Cardiac atrium fibroblast (primary cell): Measurements from ENCODE around the gene DOCK10. TPM values are rescaled to one million over a fixed set of nuclear protein-coding genes. Genes with fewer than 3 reads are reported as not detected.

Source experiments
- total RNA-seq: library from RNA; depleted of rRNA; stranded (reverse); fragments of >200 nt; gene quantifications from 2 replicates; pipeline ENCODE4 v1.2.3, GENCODE V29; 2015

The DOCK10 gene
- total RNA-seq: 2.4 and 4.2 TPM in 2 replicates

DNA sequence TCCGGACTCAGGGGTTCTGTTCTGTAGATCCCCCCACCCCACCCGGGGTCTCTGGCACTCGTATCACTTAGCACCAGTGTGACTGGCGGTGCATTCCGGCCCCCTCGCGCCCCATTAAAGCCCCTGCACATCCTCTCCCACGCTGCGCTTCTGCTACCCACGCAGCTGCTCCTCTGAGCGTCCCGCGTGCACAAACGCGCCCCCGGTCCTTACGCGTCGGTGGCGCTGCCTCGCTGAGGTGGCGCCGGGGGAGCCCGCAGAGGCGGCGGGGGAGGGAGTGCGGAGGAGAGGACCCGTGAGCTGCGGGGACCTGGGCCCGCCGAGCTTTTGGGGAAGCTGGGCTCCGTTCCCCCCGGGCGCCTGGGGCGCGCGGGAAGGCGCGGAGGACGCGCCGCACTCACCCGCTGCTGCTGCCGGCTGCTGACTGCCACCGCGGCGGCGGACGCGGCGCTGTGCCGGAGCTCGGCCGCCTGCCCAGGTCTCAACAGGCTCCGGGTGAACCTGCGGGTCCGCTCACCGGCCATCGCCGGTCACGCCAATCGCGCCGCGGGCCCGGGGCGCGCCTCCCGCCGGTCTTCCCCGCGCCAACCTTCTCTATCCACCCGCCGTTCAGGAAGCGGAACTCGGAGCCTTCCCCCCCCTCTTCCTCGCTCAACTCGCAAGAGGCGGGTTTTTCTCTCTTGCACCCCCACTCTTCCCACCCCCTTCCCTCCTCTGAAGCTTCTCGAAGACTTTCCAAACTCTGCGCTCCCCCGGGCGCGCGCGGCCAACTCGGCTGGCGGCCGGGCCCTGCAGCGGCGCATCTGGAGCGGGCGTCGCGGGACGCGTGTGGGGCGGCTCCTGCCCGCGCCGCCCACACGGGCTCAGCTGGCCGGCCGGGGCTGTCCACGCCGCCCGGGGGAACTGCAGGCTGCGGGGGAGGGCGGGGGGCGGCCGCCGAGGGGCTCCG, at the start of gene DOCK10:
Gene DOCK10, minus strand, starts transcription at position 618 of the 949 bp plus-strand sequence. Its CDS starts 94 bp downstream, at position 524.

DNA sequence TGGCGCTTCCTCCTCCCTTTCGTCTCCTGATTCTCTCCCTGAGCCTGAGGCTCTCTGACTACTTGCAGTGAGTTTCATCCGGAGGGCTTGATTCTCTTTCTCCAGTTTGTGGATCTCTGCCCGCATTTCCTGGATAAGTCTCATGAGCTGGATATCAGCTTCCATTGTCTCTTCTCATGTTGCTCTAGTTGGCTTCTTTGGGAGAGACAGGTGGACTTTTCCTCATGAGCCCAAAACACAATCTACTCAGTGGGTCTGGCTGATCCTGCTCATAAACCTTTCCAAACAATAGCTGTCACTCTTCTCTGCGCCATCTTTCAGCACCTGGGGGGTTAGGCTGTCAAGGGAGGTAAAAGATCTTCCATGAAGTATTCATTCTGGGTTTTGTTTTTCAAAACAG, 326.1 kb downstream of the DOCK10 start, which contains the start of gene CCDC195:
Gene CCDC195, minus strand, starts transcription at position 165 of the 400 bp plus-strand sequence. Its CDS starts 0 bp downstream, at position 165.

